Hepatocyte (in vitro differentiated cells): Measurements from ENCODE around the gene SEPTIN5. TPM values are rescaled to one million over a fixed set of nuclear protein-coding genes. Genes with fewer than 3 reads are reported as not detected.

Experiments used
- DNase-seq: peaks from one replicate; pipeline ENCODE4 v3.0.0-alpha.2; 2016; ENCODE audit warnings: low spot score
- H2AFZ ChIP-seq: fragments of 200-600 bp; sonication (generic); 2 replicates; pipeline ENCODE4 v1.6.0; 2016; ENCODE audit warnings: antibody characterized with exemption, mild to moderate bottlenecking
- H3K27ac ChIP-seq: fragments of 200-600 bp; sonication (generic); 2 replicates; pipeline ENCODE4 v1.5.1; 2016; ENCODE audit warnings: mild to moderate bottlenecking
- H3K27me3 ChIP-seq: fragments of 200-600 bp; sonication (generic); 2 replicates; pipeline ENCODE4 v1.6.1; 2016
- H3K36me3 ChIP-seq: fragments of 200-600 bp; sonication (generic); replicated peaks from 2 replicates; pipeline ENCODE4 v1.5.1; 2016; ENCODE audit warnings: low read depth; ENCODE audit not compliant: insufficient read depth
- H3K4me1 ChIP-seq: fragments of 200-600 bp; sonication (generic); 2 replicates; pipeline ENCODE4 v1.5.1; 2016; ENCODE audit warnings: mild to moderate bottlenecking, moderate library complexity; ENCODE audit not compliant: insufficient read depth
- H3K4me2 ChIP-seq: fragments of 200-600 bp; sonication (generic); 2 replicates; pipeline ENCODE4 v1.6.0; 2016
- H3K4me3 ChIP-seq: fragments of 200-600 bp; sonication (generic); 2 replicates; pipeline ENCODE4 v1.5.1; 2016; ENCODE audit warnings: mild to moderate bottlenecking
- H3K79me2 ChIP-seq: fragments of 200-600 bp; sonication (generic); 2 replicates; pipeline ENCODE4 v1.6.0; 2017; ENCODE audit warnings: mild to moderate bottlenecking
- H3K9me2 ChIP-seq: fragments of 200-600 bp; sonication (generic); replicated peaks from 2 replicates; pipeline ENCODE4 v1.6.0; 2017; ENCODE audit warnings: mild to moderate bottlenecking; ENCODE audit not compliant: insufficient read depth
- H3K9me3 ChIP-seq: fragments of 200-600 bp; sonication (generic); 2 replicates; pipeline ENCODE4 v1.5.1; 2016; ENCODE audit warnings: low read depth, mild to moderate bottlenecking
- H4K20me1 ChIP-seq: fragments of 200-600 bp; sonication (generic); 2 replicates; pipeline ENCODE4 v1.6.0; 2016; ENCODE audit warnings: mild to moderate bottlenecking; ENCODE audit not compliant: insufficient read depth, poor library complexity, severe bottlenecking
- CTCF ChIP-seq: fragments of 200-600 bp; sonication (generic); IDR thresholded peaks from 2 replicates; pipeline ENCODE4 v1.5.1; 2016; ENCODE audit warnings: antibody characterized with exemption, mild to moderate bottlenecking; ENCODE audit not compliant: poor library complexity
- EZH2 ChIP-seq: fragments of 200-600 bp; sonication (generic); IDR thresholded peaks from 2 replicates; pipeline ENCODE4 v1.6.1; 2016; ENCODE audit warnings: antibody characterized with exemption, mild to moderate bottlenecking, borderline replicate concordance
- EZH2phosphoT487 ChIP-seq: fragments of 200-600 bp; sonication (generic); IDR thresholded peaks from one replicate; pipeline ENCODE4 v1.6.1; 2018; ENCODE audit warnings: antibody characterized with exemption, mild to moderate bottlenecking, low read depth, moderate library complexity; ENCODE audit not compliant: unreplicated experiment, severe bottlenecking
- WGBS: methylation state at CpG from one replicate; pipeline ENCODE4 v1.1.6; 2016; ENCODE audit warnings: low lambda C conversion rate; ENCODE audit errors: missing lambda C conversion rate; 5-methylcytosine and 5-hydroxymethylcytosine counted together
- polyA plus RNA-seq: library from polyadenylated mRNA; unstranded; fragments of >200 nt; fragmentation: Nextera tagmentation; extraction: Ambion mirVana; gene quantifications from 2 replicates; pipeline ENCODE4 v1.2.1, GENCODE V29; 2016
- total RNA-seq: library from RNA; depleted of rRNA; stranded (reverse); fragments of >200 nt; gene quantifications from 2 replicates; pipeline ENCODE4 v1.2.3, GENCODE V29; 2014

SEPTIN5 gene
- total and polyA plus RNA-seq, 2 experiments from 2014 or later: 9.4 to 10.0 TPM

- no peak for DNase-seq
- TF ChIP-seq EZH2phosphoT487 (no peak), CTCF (no peak), EZH2 (no peak)
- H2AFZ ChIP-seq: no peak overlapping the region
- 89% methylated on average over 25 of the region's 25 CpGs for WGBS
- no peaks in the 10 kb centered on the region for H3K36me3 ChIP-seq
- H3K9me2 ChIP-seq: no peaks in the 10 kb centered on the region
- H3K27me3 ChIP-seq: peaks cover 94% of the 10 kb centered on the region
- no peak overlapping the region for H3K4me2 ChIP-seq
- no peaks in the 10 kb centered on the region for H4K20me1 ChIP-seq
- no peak overlapping the region for H3K4me3 ChIP-seq
- no peaks in the 10 kb centered on the region for H3K4me1 ChIP-seq
- H3K9me3 ChIP-seq: no peaks in the 10 kb centered on the region
- H3K79me2 ChIP-seq: no peaks in the 10 kb centered on the region
- H3K27ac ChIP-seq: no peak overlapping the region
Observed at GRCh38 chr22:19770349-19771220, 56.3 kb downstream of the SEPTIN5 start.

- Histone ChIP-seq H3K4me3 (no peak overlapping the region), H3K9me2 (no peaks in the 10 kb centered on the region), H3K4me2 (no peak overlapping the region), H4K20me1 (no peaks in the 10 kb centered on the region), H3K27ac (no peak overlapping the region), H3K9me3 (no peaks in the 10 kb centered on the region), H3K4me1 (no peaks in the 10 kb centered on the region), H3K79me2 (no peaks in the 10 kb centered on the region), H2AFZ (no peak overlapping the region), H3K36me3 (no peaks in the 10 kb centered on the region), H3K27me3 (peaks cover 79% of the 10 kb centered on the region)
- no peak for DNase-seq
- TF ChIP-seq CTCF (no peak), EZH2 (no peak), EZH2phosphoT487 (no peak)
- 84% methylated on average over 4 of the region's 4 CpGs for WGBS
Observed at GRCh38 chr22:19772422-19772672, 58.0 kb downstream of the SEPTIN5 start.

Other genes with a start within 250 kb of the SEPTIN5 start
- gene UFD1, start 235.3 kb upstream of the SEPTIN5 start, total RNA-seq: 48.6 and 51.5 TPM in 2 replicates
- gene UFD1, start 235.3 kb upstream of the SEPTIN5 start, polyA plus RNA-seq: 79.1 and 86.0 TPM in 2 replicates
- 6.5 and 7.1 TPM in 2 replicates for gene CDC45, start 234.6 kb upstream of the SEPTIN5 start, total RNA-seq
- 3.5 and 3.7 TPM in 2 replicates for gene CDC45, start 234.6 kb upstream of the SEPTIN5 start, polyA plus RNA-seq
- gene CLDN5, start 190.1 kb upstream of the SEPTIN5 start, total RNA-seq: 4.9 and 8.9 TPM in 2 replicates
- gene CLDN5, start 190.1 kb upstream of the SEPTIN5 start, polyA plus RNA-seq: 9.9 and 12.0 TPM in 2 replicates
- gene GP1BB, start 9.0 kb downstream of the SEPTIN5 start, total RNA-seq: 1.0 and 2.5 TPM in 2 replicates
- 2.4 and 2.8 TPM in 2 replicates for gene GP1BB, start 9.0 kb downstream of the SEPTIN5 start, polyA plus RNA-seq
- gene TBX1, start 46.3 kb downstream of the SEPTIN5 start, total RNA-seq: not detected in 2 replicates
- gene TBX1, start 46.3 kb downstream of the SEPTIN5 start, polyA plus RNA-seq: 0.07 and 1.1 TPM in 2 replicates
- 2.6 and 4.1 TPM in 2 replicates for gene GNB1L, start 140.4 kb downstream of the SEPTIN5 start, total RNA-seq
- gene GNB1L, start 140.4 kb downstream of the SEPTIN5 start, polyA plus RNA-seq: 8.5 TPM in 2 replicates
- 12.3 and 15.9 TPM in 2 replicates for gene RTL10, start 140.4 kb downstream of the SEPTIN5 start, total RNA-seq
- gene RTL10, start 140.4 kb downstream of the SEPTIN5 start, polyA plus RNA-seq: 12.9 and 13.0 TPM in 2 replicates
- 74.5 and 78.2 TPM in 2 replicates for gene COMT, start 227.3 kb downstream of the SEPTIN5 start, total RNA-seq
- 129 and 153 TPM in 2 replicates for gene COMT, start 227.3 kb downstream of the SEPTIN5 start, polyA plus RNA-seq
- gene TXNRD2, start 227.3 kb downstream of the SEPTIN5 start, total RNA-seq: 0.60 TPM in 1 of 2 replicates, not detected in the other
- 1.6 and 2.1 TPM in 2 replicates for gene TXNRD2, start 227.3 kb downstream of the SEPTIN5 start, polyA plus RNA-seq